ENCODE measurements around the gene N4BP2L1. TPM values are rescaled to one million over a fixed set of nuclear protein-coding genes. Genes with fewer than 3 reads are reported as not detected.

Gene N4BP2L1
- total RNA-seq, 5 donors from 2014 or later (not counting 1 experiment from before 2014, with no cell fraction given), result 37.7 to 59.6 (median 44.0) TPM

- H3K27me3 ChIP-seq (replicated peaks in 1 of 2; ENCODE audit: control insufficient read depth in 2 of 2, extremely low read depth in 1 of 2, insufficient read depth in 2 of 2, low read length in 1 of 2), result no peaks in the 10 kb centered on the region
- peaks cover 3 to 5% (median 3%) of the 10 kb centered on the region in 3 donors for H3K4me1 Mint-ChIP-seq
- H3K9me3 ChIP-seq, result no peaks in the 10 kb centered on the region
- DNase-seq (no peak), ATAC-seq (replicated peaks in 1 of 4) (no peak)
- WGBS (ENCODE audit: insufficient coverage), result 100% methylated on average over 3 of the region's 4 CpGs
- H3K27ac ChIP-seq (ENCODE audit: low read length), result no peak overlapping the region
- ChIA-PET POLR2A (interaction anchor here (0.5 to 1.6 kb wide), 2 partner anchors 11 to 1272 kb away, joined by 3 to 7 read pairs; partner anchors contain the start of gene N4BP2L1 (in 1 of the 2)), CTCF (interaction anchor here in 1 of 2 donors (0.7 kb wide), 1 partner anchor 121 kb away, joined by 4 read pairs; no protein-coding TSS in a partner anchor)
- no peaks in the 10 kb centered on the region for H3K27me3 Mint-ChIP-seq
- peaks cover 40% of the 10 kb centered on the region for H3K36me3 Mint-ChIP-seq
- peaks cover 0 to 5% of the 10 kb centered on the region in 2 donors for H3K36me3 ChIP-seq (ENCODE audit: control insufficient read depth in 2 of 2, extremely low read depth in 1 of 2, insufficient read depth in 1 of 2, low read length in 1 of 2)
- no peak overlapping the region for H3K4me3 Mint-ChIP-seq
- no peaks in the 10 kb centered on the region for H3K4me1 ChIP-seq (ENCODE audit: control insufficient read depth in 1 of 2, extremely low read depth in 1 of 2, insufficient read depth in 2 of 2, low read length in 2 of 2)
- no peak overlapping the region for H3K27ac Mint-ChIP-seq
- no peaks in the 10 kb centered on the region for H3K9me3 Mint-ChIP-seq
- H3K4me3 ChIP-seq (ENCODE audit: control insufficient read depth in 1 of 2, extremely low read depth in 1 of 2, low read length in 1 of 2), result no peak overlapping the region
Measured at GRCh38 chr13:32438871-32439270, 10.9 kb upstream of the N4BP2L1 start.

GRCh38 chr13:32432856-32433255 lies 4.9 kb upstream of the N4BP2L1 start:
- Histone ChIP-seq H3K27ac (ENCODE audit: low read length) (no peak overlapping the region), H3K27me3 (replicated peaks in 1 of 2; ENCODE audit: control insufficient read depth in 2 of 2, extremely low read depth in 1 of 2, insufficient read depth in 2 of 2, low read length in 1 of 2) (no peaks in the 10 kb centered on the region), H3K9me3 (no peaks in the 10 kb centered on the region), H3K36me3 (ENCODE audit: control insufficient read depth in 2 of 2, extremely low read depth in 1 of 2, insufficient read depth in 1 of 2, low read length in 1 of 2) (peaks cover 0 to 2% of the 10 kb centered on the region in 2 donors), H3K4me1 (ENCODE audit: control insufficient read depth in 1 of 2, extremely low read depth in 1 of 2, insufficient read depth in 2 of 2, low read length in 2 of 2) (peaks cover 2 to 13% of the 10 kb centered on the region in 2 experiments), H3K4me3 (ENCODE audit: control insufficient read depth in 1 of 2, extremely low read depth in 1 of 2, low read length in 1 of 2) (no peak overlapping the region)
- ATAC-seq (replicated peaks in 1 of 4) (no peak), DNase-seq (no peak)
- 93% methylated on average over 3 of the region's 3 CpGs for WGBS (ENCODE audit: insufficient coverage)
- Mint-ChIP-seq H3K36me3 (peaks cover 20% of the 10 kb centered on the region), H3K4me3 (no peak overlapping the region), H3K9me3 (no peaks in the 10 kb centered on the region), H3K27ac (no peak overlapping the region), H3K27me3 (no peaks in the 10 kb centered on the region), H3K4me1 (peaks cover 7 to 14% (median 10%) of the 10 kb centered on the region in 3 donors)
- ChIA-PET CTCF (no interaction called here), POLR2A (no interaction called here)

GRCh38 chr13:32431361-32431760 lies 3.4 kb upstream of the N4BP2L1 start:
- ChIA-PET POLR2A (interaction anchor here in 1 of 2 donors (0.6 to 0.7 kb wide), 2 partner anchors 34 to 43 kb away, joined by 3 read pairs; no protein-coding TSS in a partner anchor), CTCF (no interaction called here)
- Histone ChIP-seq H3K4me1 (ENCODE audit: control insufficient read depth in 1 of 2, extremely low read depth in 1 of 2, insufficient read depth in 2 of 2, low read length in 2 of 2) (peaks cover 2 to 18% of the 10 kb centered on the region in 2 experiments), H3K36me3 (ENCODE audit: control insufficient read depth in 2 of 2, extremely low read depth in 1 of 2, insufficient read depth in 1 of 2, low read length in 1 of 2) (peaks cover 0 to 2% of the 10 kb centered on the region in 2 donors), H3K27ac (ENCODE audit: low read length) (no peak overlapping the region), H3K4me3 (ENCODE audit: control insufficient read depth in 1 of 2, extremely low read depth in 1 of 2, low read length in 1 of 2) (no peak overlapping the region), H3K27me3 (replicated peaks in 1 of 2; ENCODE audit: control insufficient read depth in 2 of 2, extremely low read depth in 1 of 2, insufficient read depth in 2 of 2, low read length in 1 of 2) (no peaks in the 10 kb centered on the region), H3K9me3 (no peaks in the 10 kb centered on the region)
- Mint-ChIP-seq H3K36me3 (peaks cover 14% of the 10 kb centered on the region), H3K27me3 (no peaks in the 10 kb centered on the region), H3K4me1 (peaks cover 12 to 14% (median 12%) of the 10 kb centered on the region in 3 donors), H3K27ac (no peak overlapping the region), H3K9me3 (no peaks in the 10 kb centered on the region), H3K4me3 (no peak overlapping the region)
- DNase-seq (no peak), ATAC-seq (replicated peaks in 1 of 4) (no peak)
- WGBS (ENCODE audit: insufficient coverage), result no CpG with 5 or more reads among the region's 5 CpGs

GRCh38 chr13:32430018-32430747 lies 2.3 kb upstream of the N4BP2L1 start:
- H3K36me3 ChIP-seq (ENCODE audit: control insufficient read depth in 2 of 2, extremely low read depth in 1 of 2, insufficient read depth in 1 of 2, low read length in 1 of 2), result peaks cover 0 to 2% of the 10 kb centered on the region in 2 donors
- peak overlapping the region in 1 of 3 donors; percentile 39 for H3K4me3 Mint-ChIP-seq
- H3K4me1 ChIP-seq (ENCODE audit: control insufficient read depth in 1 of 2, extremely low read depth in 1 of 2, insufficient read depth in 2 of 2, low read length in 2 of 2), result peaks cover 9 to 29% of the 10 kb centered on the region in 2 experiments
- DNase-seq (no peak), ATAC-seq (replicated peaks in 1 of 4) (no peak)
- POLR2A ChIA-PET, result no interaction called here
- no peak overlapping the region for H3K27ac ChIP-seq (ENCODE audit: low read length)
- H3K9me3 ChIP-seq, result no peaks in the 10 kb centered on the region
- CTCF ChIA-PET, result no interaction called here
- no peaks in the 10 kb centered on the region for H3K9me3 Mint-ChIP-seq
- H3K27me3 Mint-ChIP-seq, result no peaks in the 10 kb centered on the region
- no peak overlapping the region for H3K4me3 ChIP-seq (ENCODE audit: control insufficient read depth in 1 of 2, extremely low read depth in 1 of 2, low read length in 1 of 2)
- H3K27ac Mint-ChIP-seq, result peak overlapping the region; percentile 4 to 26
- 100% methylated on average over 1 of the region's 6 CpGs for WGBS (ENCODE audit: insufficient coverage)
- peaks cover 23 to 25% (median 24%) of the 10 kb centered on the region in 3 donors for H3K4me1 Mint-ChIP-seq
- no peaks in the 10 kb centered on the region for H3K27me3 ChIP-seq (replicated peaks in 1 of 2; ENCODE audit: control insufficient read depth in 2 of 2, extremely low read depth in 1 of 2, insufficient read depth in 2 of 2, low read length in 1 of 2)
- peaks cover 7% of the 10 kb centered on the region for H3K36me3 Mint-ChIP-seq

- Histone ChIP-seq H3K27me3 (replicated peaks in 1 of 2; ENCODE audit: control insufficient read depth in 2 of 2, extremely low read depth in 1 of 2, insufficient read depth in 2 of 2, low read length in 1 of 2) (no peaks in the 10 kb centered on the region), H3K9me3 (no peaks in the 10 kb centered on the region), H3K27ac (ENCODE audit: low read length) (peak overlapping the region; percentile 95), H3K36me3 (ENCODE audit: control insufficient read depth in 2 of 2, extremely low read depth in 1 of 2, insufficient read depth in 1 of 2, low read length in 1 of 2) (no peaks in the 10 kb centered on the region), H3K4me1 (ENCODE audit: control insufficient read depth in 1 of 2, extremely low read depth in 1 of 2, insufficient read depth in 2 of 2, low read length in 2 of 2) (peaks cover 9 to 32% of the 10 kb centered on the region in 2 experiments), H3K4me3 (ENCODE audit: control insufficient read depth in 1 of 2, extremely low read depth in 1 of 2, low read length in 1 of 2) (no peak overlapping the region)
- WGBS (ENCODE audit: insufficient coverage), result 100% methylated on average over 4 of the region's 6 CpGs
- ATAC-seq (replicated peaks in 1 of 4), result no peak
- Mint-ChIP-seq H3K4me3 (peak overlapping the region in 1 of 3 donors; percentile 99), H3K4me1 (peaks cover 27 to 28% (median 27%) of the 10 kb centered on the region in 3 donors), H3K27me3 (no peaks in the 10 kb centered on the region), H3K27ac (peak overlapping the region; percentile 92 to 96), H3K36me3 (peaks cover 10% of the 10 kb centered on the region), H3K9me3 (no peaks in the 10 kb centered on the region)
- POLR2A ChIA-PET, result interaction anchor here in 1 of 2 donors (1.2 kb wide), 1 partner anchor 34 kb away, joined by 3 read pairs; no protein-coding TSS in a partner anchor
- CTCF ChIA-PET, result interaction anchor here in 1 of 2 donors (1.4 kb wide), 1 partner anchor 21 kb away, joined by 6 read pairs; no protein-coding TSS in a partner anchor
- DNase-seq, result no peak
Measured at GRCh38 chr13:32429433-32429909, 1.5 kb upstream of the N4BP2L1 start.

- peaks cover 15% of the 10 kb centered on the region for H3K36me3 Mint-ChIP-seq
- CTCF ChIA-PET, result interaction anchor here (0.6 to 1.5 kb wide), 6 partner anchors 14 to 152 kb away, joined by 3 to 6 read pairs (median 4); no protein-coding TSS in a partner anchor
- peak overlapping the region; percentile 95 for H3K27ac ChIP-seq (ENCODE audit: low read length)
- no peaks in the 10 kb centered on the region for H3K9me3 ChIP-seq
- no peaks in the 10 kb centered on the region for H3K9me3 Mint-ChIP-seq
- no peaks in the 10 kb centered on the region for H3K36me3 ChIP-seq (ENCODE audit: control insufficient read depth in 2 of 2, extremely low read depth in 1 of 2, insufficient read depth in 1 of 2, low read length in 1 of 2)
- POLR2A ChIA-PET, result interaction anchor here (0.6 to 2.1 kb wide), 11 partner anchors 10 to 1285 kb away, joined by 3 to 7 read pairs (median 4); partner anchors contain the start of genes N4BP2L2 (in 2 of the 2), BRCA2 (in 1 of the 2) and ZAR1L (in 1 of the 2)
- peaks cover 33 to 35% (median 34%) of the 10 kb centered on the region in 3 donors for H3K4me1 Mint-ChIP-seq
- peak overlapping the region; percentile 92 to 96 for H3K27ac Mint-ChIP-seq
- WGBS (ENCODE audit: insufficient coverage), result 36% methylated on average over 4 of the region's 9 CpGs
- no peaks in the 10 kb centered on the region for H3K27me3 Mint-ChIP-seq
- peak in 2 of 35 experiments; percentile 11 to 24 for DNase-seq
- H3K4me3 Mint-ChIP-seq, result peak overlapping the region; percentile 84 to 99 (median 92)
- peaks cover 10 to 39% of the 10 kb centered on the region in 2 experiments for H3K4me1 ChIP-seq (ENCODE audit: control insufficient read depth in 1 of 2, extremely low read depth in 1 of 2, insufficient read depth in 2 of 2, low read length in 2 of 2)
- ATAC-seq (replicated peaks in 1 of 4), result no peak
- H3K4me3 ChIP-seq (ENCODE audit: control insufficient read depth in 1 of 2, extremely low read depth in 1 of 2, low read length in 1 of 2), result peak overlapping the region; percentile 33 to 80
- no peaks in the 10 kb centered on the region for H3K27me3 ChIP-seq (replicated peaks in 1 of 2; ENCODE audit: control insufficient read depth in 2 of 2, extremely low read depth in 1 of 2, insufficient read depth in 2 of 2, low read length in 1 of 2)
Measured at GRCh38 chr13:32428581-32429432, 877 bp upstream of the N4BP2L1 start.

Data from T-cell (primary cell).